ENCODE data around the gene CUTC.

Gene CUTC

GRCh38 chr10:99782447-99783286, 50.6 kb downstream of the CUTC start, which contains the start of gene ABCC2:
TSS of gene ABCC2 (plus strand) at chr10:99782640. CDS start at chr10:99782845, 205 bp downstream.
- H3K4me1 Mint-ChIP-seq: peaks cover 12 to 18% of the 10 kb centered on the region in 2 donors

GRCh38 chr10:99784016-99784726, 52.1 kb downstream of the CUTC start:
- DNase-seq (no peak), ATAC-seq (replicated peaks) (no peak)
- H3K4me3 Mint-ChIP-seq: no peak overlapping the region
- peaks cover 4 to 34% of the 10 kb centered on the region in 2 donors for H3K36me3 Mint-ChIP-seq
- H3K27me3 Mint-ChIP-seq: no peaks in the 10 kb centered on the region
- peaks cover 4 to 5% of the 10 kb centered on the region in 2 donors for H3K4me1 Mint-ChIP-seq
- no peak overlapping the region for H3K27ac Mint-ChIP-seq
- H3K9me3 Mint-ChIP-seq: no peaks in the 10 kb centered on the region

More at GRCh38 chr10:99782447-99783286, 50.6 kb downstream of the CUTC start, which contains the start of gene ABCC2:
- Mint-ChIP-seq H3K27me3 (no peaks in the 10 kb centered on the region), H3K27ac (no peak within 1 kb of the TSS), H3K9me3 (no peaks in the 10 kb centered on the region), H3K36me3 (peaks cover 2 to 27% of the 10 kb centered on the region in 2 donors), H3K4me3 (no peak within 1 kb of the TSS)
- ATAC-seq (replicated peaks) (no peak), DNase-seq (no peak)

DNA sequence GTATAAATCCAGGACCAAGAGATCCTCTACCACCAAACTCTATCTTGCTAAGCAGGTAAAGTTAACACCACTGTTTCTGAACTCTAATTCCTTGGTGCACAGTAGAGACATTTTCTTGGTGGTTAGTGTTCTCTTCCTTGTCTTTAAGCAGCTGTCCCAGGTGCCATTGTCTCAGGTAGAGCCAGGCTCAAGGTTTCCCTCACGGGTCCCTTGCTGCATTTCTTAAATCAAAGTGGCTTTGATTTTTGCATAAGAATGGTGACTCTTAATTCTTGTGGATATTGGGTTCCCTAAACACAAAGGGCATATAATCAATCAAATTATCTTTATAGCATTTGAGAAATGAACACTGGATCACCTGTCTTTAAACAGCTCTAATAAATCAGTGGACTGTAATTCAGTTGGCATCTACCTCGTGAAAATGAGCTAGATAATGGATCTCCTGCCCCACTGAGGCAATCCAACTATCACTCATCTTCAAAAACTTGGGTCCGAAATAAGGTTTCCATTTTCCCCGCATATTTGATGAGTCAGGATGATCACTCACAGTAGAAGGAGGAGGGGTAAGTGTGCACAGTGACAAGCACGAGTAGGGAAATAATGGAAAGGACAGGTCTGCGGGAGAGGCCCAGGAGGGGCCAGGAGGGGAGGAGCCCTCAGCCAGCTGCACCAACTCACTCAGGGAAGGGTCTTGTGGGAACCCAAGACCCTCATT, 52.9 kb downstream of the CUTC start:
- Mint-ChIP-seq H3K27ac (no peak overlapping the region), H3K27me3 (no peaks in the 10 kb centered on the region), H3K4me3 (no peak overlapping the region), H3K4me1 (no peaks in the 10 kb centered on the region), H3K36me3 (peaks cover 4 to 34% of the 10 kb centered on the region in 2 donors), H3K9me3 (no peaks in the 10 kb centered on the region)
- ATAC-seq (replicated peaks) (no peak), DNase-seq (no peak)

DNA sequence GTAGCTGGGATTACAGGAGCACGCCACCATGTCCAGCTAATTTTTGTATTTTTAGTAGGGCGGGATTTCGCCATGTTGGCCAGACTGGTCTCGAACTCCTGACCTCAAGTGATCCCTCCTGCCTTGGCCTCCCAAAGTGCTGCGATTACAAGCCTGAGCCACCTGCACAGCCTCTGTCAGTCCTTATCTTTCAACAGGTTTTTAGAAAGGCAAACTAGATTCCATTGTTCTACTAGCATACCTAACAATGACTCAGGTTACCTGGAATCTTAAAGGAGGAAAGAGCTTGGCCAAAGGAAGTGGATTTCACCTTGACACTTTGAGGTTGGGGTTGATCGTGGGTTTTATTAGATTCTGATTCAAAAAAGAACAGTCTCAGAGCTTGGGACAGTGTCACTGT, 53.6 kb downstream of the CUTC start:
- no peak for ATAC-seq (replicated peaks)
- no peak overlapping the region for H3K27ac Mint-ChIP-seq
- no peak overlapping the region for H3K4me3 Mint-ChIP-seq
- H3K36me3 Mint-ChIP-seq: peaks cover 4 to 34% of the 10 kb centered on the region in 2 donors
- no peaks in the 10 kb centered on the region for H3K4me1 Mint-ChIP-seq
- DNase-seq: no peak
- H3K27me3 Mint-ChIP-seq: no peaks in the 10 kb centered on the region
- H3K9me3 Mint-ChIP-seq: no peaks in the 10 kb centered on the region

DNA sequence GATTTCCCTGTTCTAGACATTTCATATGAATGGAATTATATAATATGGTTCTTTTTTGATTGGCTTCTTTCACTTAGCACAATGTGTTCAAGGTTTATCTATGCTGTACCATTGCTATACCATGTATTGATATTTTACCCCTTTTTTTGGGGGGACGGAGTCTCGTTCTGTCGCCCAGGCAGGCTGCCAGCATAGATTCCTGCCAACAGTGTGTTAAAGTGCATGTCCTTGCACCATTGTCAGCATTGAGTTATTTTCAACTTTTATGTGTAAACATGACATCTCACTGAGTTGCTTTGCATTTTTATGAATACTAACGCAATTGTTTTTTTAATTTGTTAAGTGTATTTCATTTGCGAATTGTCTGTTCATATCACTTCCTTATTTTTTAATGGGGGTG, 55.3 kb downstream of the CUTC start:
- no peak for DNase-seq
- H3K4me3 Mint-ChIP-seq: no peak overlapping the region
- no peaks in the 10 kb centered on the region for H3K27me3 Mint-ChIP-seq
- H3K36me3 Mint-ChIP-seq: peaks cover 7 to 37% of the 10 kb centered on the region in 2 donors
- H3K9me3 Mint-ChIP-seq: no peaks in the 10 kb centered on the region
- H3K27ac Mint-ChIP-seq: no peak overlapping the region
- ATAC-seq (replicated peaks): no peak
- no peaks in the 10 kb centered on the region for H3K4me1 Mint-ChIP-seq

DNA sequence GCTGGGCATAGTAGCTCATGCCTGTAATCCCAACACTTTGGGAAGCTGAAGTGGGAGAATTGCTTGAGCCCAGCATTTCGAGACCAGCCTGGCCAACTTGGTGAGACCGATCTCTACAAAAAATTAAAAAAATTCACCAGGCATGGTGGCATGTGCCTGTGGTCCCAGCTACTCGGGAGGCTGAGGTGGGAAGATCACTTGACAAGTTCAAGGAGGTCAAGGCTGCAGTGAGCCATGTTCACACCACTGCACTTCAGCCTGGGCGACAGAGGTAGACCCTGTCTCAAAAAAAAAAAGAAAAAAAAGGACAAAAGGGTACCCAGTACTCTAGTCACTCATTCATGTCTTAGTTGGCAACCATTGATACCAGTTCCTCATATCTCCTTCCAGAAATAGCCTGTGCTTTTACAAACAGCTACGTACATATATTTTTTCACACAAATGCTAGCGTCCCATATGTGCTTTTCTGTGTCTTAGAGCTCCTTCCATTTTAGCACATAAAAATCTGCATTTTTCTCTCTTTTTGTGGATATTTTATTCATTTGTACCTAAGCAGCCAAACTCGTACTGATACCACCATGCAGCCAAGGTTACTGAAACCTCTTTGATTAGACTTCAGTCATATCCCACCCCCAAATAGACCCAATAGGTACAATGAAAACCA, 55.9 kb downstream of the CUTC start:
- no peaks in the 10 kb centered on the region for H3K27me3 Mint-ChIP-seq
- no peaks in the 10 kb centered on the region for H3K9me3 Mint-ChIP-seq
- ATAC-seq (replicated peaks): no peak
- H3K4me3 Mint-ChIP-seq: no peak overlapping the region
- DNase-seq: no peak
- no peaks in the 10 kb centered on the region for H3K4me1 Mint-ChIP-seq
- H3K36me3 Mint-ChIP-seq: peaks cover 7 to 37% of the 10 kb centered on the region in 2 donors
- H3K27ac Mint-ChIP-seq: no peak overlapping the region

DNA sequence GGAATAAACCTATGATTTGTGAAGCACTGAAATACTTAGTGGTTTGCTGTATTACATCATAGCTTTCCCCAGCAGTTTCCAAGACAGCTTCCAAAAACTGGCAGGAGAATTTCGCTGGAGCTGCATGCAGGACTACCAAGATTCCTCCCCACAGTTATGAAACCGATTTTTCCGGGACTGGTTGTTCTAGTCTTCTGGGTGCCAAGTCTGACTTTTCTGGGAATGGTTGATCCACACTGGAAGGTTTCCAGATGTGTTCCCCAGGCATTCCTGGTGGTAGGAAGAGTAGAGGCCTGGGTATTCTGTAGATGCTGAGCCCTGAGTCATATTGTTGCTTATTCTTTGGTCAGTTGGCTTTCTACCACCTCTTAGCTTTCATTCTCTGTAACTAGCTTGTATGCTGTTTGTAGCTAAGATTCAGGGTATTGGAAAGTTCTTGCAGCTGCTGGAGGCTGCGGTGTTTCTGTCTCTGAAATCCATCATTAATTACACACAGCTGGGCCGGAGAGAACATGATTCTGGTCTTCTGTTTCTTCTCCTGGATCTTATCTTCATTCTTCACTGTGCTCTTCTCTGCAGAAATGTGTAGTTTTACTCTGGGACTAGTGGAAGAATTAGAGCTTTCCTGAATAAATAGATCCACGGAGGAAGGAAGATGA, 56.7 kb downstream of the CUTC start:
- ATAC-seq (replicated peaks) (no peak), DNase-seq (no peak)
- peaks cover 12 to 44% of the 10 kb centered on the region in 2 donors for H3K36me3 Mint-ChIP-seq
- no peaks in the 10 kb centered on the region for H3K9me3 Mint-ChIP-seq
- no peak overlapping the region for H3K27ac Mint-ChIP-seq
- H3K27me3 Mint-ChIP-seq: no peaks in the 10 kb centered on the region
- no peaks in the 10 kb centered on the region for H3K4me1 Mint-ChIP-seq
- H3K4me3 Mint-ChIP-seq: no peak overlapping the region

DNA sequence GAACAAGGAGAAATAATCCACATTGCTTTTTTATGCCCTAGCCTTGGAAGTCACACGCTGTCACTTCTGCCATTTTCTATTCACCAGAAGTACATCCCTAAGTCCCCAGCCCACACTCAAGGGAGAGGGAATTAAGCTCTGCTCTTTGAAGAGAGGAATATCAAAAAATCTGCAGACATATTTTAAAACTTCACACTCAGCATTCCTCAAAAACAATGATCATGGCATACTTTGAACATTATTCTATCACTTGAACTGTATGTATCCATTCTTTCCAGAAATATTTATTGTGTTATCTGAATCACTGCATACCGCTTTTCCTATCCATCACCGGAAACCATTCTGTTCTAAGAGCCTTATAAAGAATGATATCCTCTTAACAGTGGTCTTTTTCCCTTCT, 59.8 kb downstream of the CUTC start:
- DNase-seq (no peak), ATAC-seq (replicated peaks) (no peak)
- Mint-ChIP-seq H3K27ac (no peak overlapping the region), H3K4me1 (no peaks in the 10 kb centered on the region), H3K36me3 (peaks cover 14 to 42% of the 10 kb centered on the region in 2 donors), H3K27me3 (no peaks in the 10 kb centered on the region), H3K9me3 (no peaks in the 10 kb centered on the region), H3K4me3 (no peak overlapping the region)

DNA sequence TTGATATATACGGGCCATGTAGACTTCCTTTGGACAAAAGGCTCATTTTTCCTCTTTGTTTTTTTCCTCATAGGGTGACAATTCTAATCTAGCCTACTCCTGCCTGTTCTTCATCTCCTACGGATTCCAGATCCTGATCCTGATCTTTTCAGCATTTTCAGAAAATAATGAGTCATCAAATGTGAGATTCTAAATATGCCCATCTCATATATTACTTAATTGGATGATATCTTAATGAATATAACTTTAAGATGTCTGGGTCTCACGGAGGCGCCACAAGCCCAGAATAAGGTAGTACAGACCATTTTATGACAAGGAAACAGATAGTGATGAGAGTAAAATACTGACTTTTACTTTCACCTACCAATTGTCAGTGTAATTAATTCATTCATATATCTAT, 61.8 kb downstream of the CUTC start:
- peaks cover 19 to 39% of the 10 kb centered on the region in 2 donors for H3K36me3 Mint-ChIP-seq
- H3K4me1 Mint-ChIP-seq: no peaks in the 10 kb centered on the region
- no peak overlapping the region for H3K27ac Mint-ChIP-seq
- no peak overlapping the region for H3K4me3 Mint-ChIP-seq
- H3K27me3 Mint-ChIP-seq: no peaks in the 10 kb centered on the region
- ATAC-seq (replicated peaks) (no peak), DNase-seq (no peak)
- H3K9me3 Mint-ChIP-seq: no peaks in the 10 kb centered on the region

GRCh38 chr10:99796928-99797327, 64.9 kb downstream of the CUTC start:
- Mint-ChIP-seq H3K4me3 (no peak overlapping the region), H3K27me3 (no peaks in the 10 kb centered on the region), H3K27ac (no peak overlapping the region), H3K9me3 (no peaks in the 10 kb centered on the region), H3K36me3 (peaks cover 19 to 41% of the 10 kb centered on the region in 2 donors), H3K4me1 (no peaks in the 10 kb centered on the region)
- DNase-seq (no peak), ATAC-seq (replicated peaks) (no peak)

GRCh38 chr10:99798031-99798430, 66.0 kb downstream of the CUTC start:
- H3K27ac Mint-ChIP-seq: no peak overlapping the region
- DNase-seq (no peak), ATAC-seq (replicated peaks) (no peak)
- no peak overlapping the region for H3K4me3 Mint-ChIP-seq
- H3K9me3 Mint-ChIP-seq: no peaks in the 10 kb centered on the region
- H3K4me1 Mint-ChIP-seq: no peaks in the 10 kb centered on the region
- H3K27me3 Mint-ChIP-seq: no peaks in the 10 kb centered on the region
- H3K36me3 Mint-ChIP-seq: peaks cover 15 to 37% of the 10 kb centered on the region in 2 donors

DNA sequence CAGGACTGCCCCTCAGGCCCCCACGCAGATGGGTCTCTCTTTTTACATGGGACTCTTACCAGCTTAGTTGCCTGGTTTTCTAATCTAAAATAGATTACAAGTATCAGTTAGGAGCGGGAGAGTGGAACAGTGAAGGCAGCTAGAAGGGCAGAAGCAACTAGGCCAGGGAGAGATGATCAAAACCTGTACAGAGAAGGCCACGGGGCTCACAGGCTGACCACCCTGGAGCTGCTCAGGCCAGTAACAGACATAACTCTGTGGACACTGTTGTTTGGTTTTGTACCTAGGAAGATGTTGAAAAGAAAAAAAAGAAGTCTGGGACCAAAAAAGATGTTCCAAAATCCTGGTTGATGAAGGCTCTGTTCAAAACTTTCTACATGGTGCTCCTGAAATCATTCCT, 66.9 kb downstream of the CUTC start:
- Mint-ChIP-seq H3K9me3 (no peaks in the 10 kb centered on the region), H3K4me3 (no peak overlapping the region), H3K27ac (no peak overlapping the region), H3K27me3 (no peaks in the 10 kb centered on the region), H3K36me3 (peaks cover 18 to 34% of the 10 kb centered on the region in 2 donors), H3K4me1 (no peaks in the 10 kb centered on the region)
- ATAC-seq (replicated peaks): no peak
- no peak for DNase-seq

DNA sequence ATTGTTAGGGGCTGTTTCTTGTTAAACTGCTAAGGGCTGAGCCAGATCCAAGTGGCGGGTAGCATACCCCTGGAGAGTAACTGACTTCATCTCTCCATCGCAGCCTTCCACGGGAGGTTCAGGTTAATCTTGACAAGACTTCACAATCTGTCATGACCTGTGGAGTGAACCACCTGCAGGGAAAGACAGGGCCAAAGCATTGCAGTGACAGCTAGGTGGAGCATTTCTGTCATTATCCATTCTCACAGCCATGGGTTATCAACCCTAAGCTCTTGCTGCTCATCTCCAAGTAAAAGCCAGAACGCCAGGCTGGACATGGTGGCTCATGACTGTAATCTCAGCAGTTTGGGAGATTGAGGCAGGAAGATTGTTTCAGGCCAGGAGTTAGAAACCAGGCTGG, 67.6 kb downstream of the CUTC start:
- Mint-ChIP-seq H3K27ac (no peak overlapping the region), H3K9me3 (no peaks in the 10 kb centered on the region), H3K4me1 (no peaks in the 10 kb centered on the region), H3K36me3 (peaks cover 22 to 40% of the 10 kb centered on the region in 2 donors), H3K27me3 (no peaks in the 10 kb centered on the region), H3K4me3 (no peak overlapping the region)
- DNase-seq (no peak), ATAC-seq (replicated peaks) (no peak)

Data from stimulated activated naive B cell treated with anti-CD40 and anti-IgM and Interleukin-4, amounts not matched to agents 10 μg/mL and 1 μg/mL and 100 μg/mL, for 72 hours (primary cell).